H9 (cell line): ENCODE data around the gene SIPA1. TPM values are rescaled to one million over a fixed set of nuclear protein-coding genes. Genes with fewer than 3 reads are reported as not detected.

Source experiments
- DNase-seq: peaks from one replicate; pipeline ENCODE4 v3.0.0-alpha.2; 2017
- H2AFZ ChIP-seq: one replicate; pipeline ENCODE4 v1.6.1; 2013; ENCODE audit warnings: mild to moderate bottlenecking, low read length, control low read depth, moderate library complexity
- H2AK5ac ChIP-seq: 2 replicates; pipeline ENCODE4 v1.6.1; 2013; ENCODE audit warnings: low read length, control low read depth, mixed read lengths; ENCODE audit not compliant: insufficient read length
- H2BK120ac ChIP-seq: one replicate; pipeline ENCODE4 v1.6.1; 2013; ENCODE audit warnings: low read depth, mild to moderate bottlenecking, low read length, control low read depth, inconsistent platforms; ENCODE audit not compliant: poor library complexity, severe bottlenecking
- H2BK12ac ChIP-seq: 2 replicates; pipeline ENCODE4 v1.6.1; 2013; ENCODE audit warnings: low read length, control low read depth, mixed read lengths, low read depth; ENCODE audit not compliant: insufficient read length
- H2BK15ac ChIP-seq: 2 replicates; pipeline ENCODE4 v1.6.1; 2013; ENCODE audit warnings: low read depth, low read length, control low read depth
- H2BK20ac ChIP-seq: one replicate; pipeline ENCODE4 v1.6.1; 2013; ENCODE audit warnings: low read depth, mild to moderate bottlenecking, low read length, control low read depth, inconsistent platforms; ENCODE audit not compliant: poor library complexity, severe bottlenecking
- H2BK5ac ChIP-seq: 2 replicates; pipeline ENCODE4 v1.6.1; 2013; ENCODE audit warnings: low read length, control low read depth, mixed read lengths; ENCODE audit not compliant: insufficient read length
- H3K14ac ChIP-seq: 2 replicates; pipeline ENCODE4 v1.6.1; 2013; ENCODE audit warnings: low read length, control low read depth; ENCODE audit not compliant: insufficient read depth
- H3K18ac ChIP-seq: 2 replicates; pipeline ENCODE4 v1.6.1; 2013; ENCODE audit warnings: low read depth, mild to moderate bottlenecking, mixed read lengths, low read length, control low read depth; ENCODE audit not compliant: insufficient read length
- H3K23ac ChIP-seq: 2 replicates; pipeline ENCODE4 v1.6.1; 2013; ENCODE audit warnings: low read length, control low read depth, mixed read lengths, low read depth; ENCODE audit not compliant: insufficient read length
- H3K23me2 ChIP-seq: 2 replicates; pipeline ENCODE4 v1.6.1; 2013; ENCODE audit warnings: low read depth, mild to moderate bottlenecking, mixed read lengths, low read length, control low read depth; ENCODE audit not compliant: insufficient read length, poor library complexity, severe bottlenecking
- H3K27ac ChIP-seq: 2 replicates; pipeline ENCODE4 v1.5.1; 2013; ENCODE audit warnings: low read length, control low read depth, mixed read lengths, low read depth; ENCODE audit not compliant: insufficient read length
- H3K27me3 ChIP-seq: 2 replicates; pipeline ENCODE4 v1.6.1; 2013; ENCODE audit warnings: low read length, control low read depth, inconsistent platforms; ENCODE audit not compliant: insufficient read depth
- H3K4ac ChIP-seq: 2 replicates; pipeline ENCODE4 v1.6.1; 2013; ENCODE audit warnings: low read depth, mild to moderate bottlenecking, control low read depth, inconsistent platforms, low read length, moderate library complexity
- H3K4me1 ChIP-seq: 2 replicates; pipeline ENCODE4 v1.6.1; 2013; ENCODE audit warnings: low read length, control low read depth, inconsistent platforms; ENCODE audit not compliant: insufficient read depth
- H3K4me2 ChIP-seq: 2 replicates; pipeline ENCODE4 v1.6.1; 2013; ENCODE audit warnings: low read length, control low read depth, mixed read lengths; ENCODE audit not compliant: insufficient read length, insufficient read depth
- H3K56ac ChIP-seq: 2 replicates; pipeline ENCODE4 v1.6.1; 2013; ENCODE audit warnings: low read depth, mild to moderate bottlenecking, mixed read lengths, low read length, control low read depth; ENCODE audit not compliant: insufficient read length
- H3K79me1 ChIP-seq: 2 replicates; pipeline ENCODE4 v1.6.1; 2013; ENCODE audit warnings: low read depth, mild to moderate bottlenecking, moderate library complexity, low read length, control low read depth, inconsistent platforms; ENCODE audit not compliant: insufficient read depth, poor library complexity, severe bottlenecking
- H3K79me2 ChIP-seq: 2 replicates; pipeline ENCODE4 v1.6.1; 2013; ENCODE audit warnings: low read length, control low read depth, inconsistent platforms; ENCODE audit not compliant: insufficient read depth
- H3K9ac ChIP-seq: 2 replicates; pipeline ENCODE4 v1.6.1; 2013; ENCODE audit warnings: low read length, control low read depth, mixed read lengths; ENCODE audit not compliant: insufficient read length; ENCODE audit errors: extremely low read depth
- H3K9me3 ChIP-seq: one replicate; pipeline ENCODE4 v1.6.1; 2013; ENCODE audit warnings: low read depth, low read length, inconsistent platforms; ENCODE audit not compliant: control insufficient read depth
- H3T11ph ChIP-seq: one replicate; pipeline ENCODE4 v1.6.1; 2013; ENCODE audit warnings: mild to moderate bottlenecking, low read length, control low read depth, inconsistent platforms
- H4K20me1 ChIP-seq: one replicate; pipeline ENCODE4 v1.6.1; 2013; ENCODE audit not compliant: control insufficient read depth, insufficient read length, insufficient read depth
- H4K5ac ChIP-seq: 2 replicates; pipeline ENCODE4 v1.6.1; 2013; ENCODE audit warnings: low read depth, mild to moderate bottlenecking, mixed read lengths, low read length, control low read depth; ENCODE audit not compliant: insufficient read length
- H4K8ac ChIP-seq: replicated peaks from 2 replicates; pipeline ENCODE4 v1.6.1; 2013; ENCODE audit warnings: low read length, control low read depth, mixed read lengths, low read depth; ENCODE audit not compliant: insufficient read length
- H4K91ac ChIP-seq: 2 replicates; pipeline ENCODE4 v1.6.1; 2013; ENCODE audit warnings: low read depth, mild to moderate bottlenecking, moderate library complexity, mixed read lengths, low read length, control low read depth; ENCODE audit not compliant: insufficient read length
- H3K27ac Mint-ChIP-seq, 3 experiments: 2 replicates in 2 of 3; 3 replicates in 1 of 3; pipeline ENCODE4 v1.8.0; 2020 to 2021; ENCODE audit warnings: mixed read lengths in 3 of 3, mild to moderate bottlenecking in 1 of 3, moderate library complexity in 1 of 3
- H3K27me3 Mint-ChIP-seq: 2 replicates; pipeline ENCODE4 v1.8.0; 2021; ENCODE audit warnings: low read depth, mild to moderate bottlenecking, moderate library complexity, mixed read lengths
- H3K36me3 Mint-ChIP-seq, 3 experiments: 2 replicates in 2 of 3; 3 replicates in 1 of 3; pipeline ENCODE4 v1.8.0; 2020 to 2021; ENCODE audit warnings: low read depth in 3 of 3, mixed read lengths in 3 of 3; ENCODE audit not compliant: insufficient read depth in 1 of 3
- H3K4me1 Mint-ChIP-seq, 2 experiments: 2 replicates each; pipeline ENCODE4 v1.8.0; 2020; ENCODE audit warnings: mixed read lengths in 2 of 2
- H3K4me3 Mint-ChIP-seq, 2 experiments: 2 replicates in 1 of 2; 3 replicates in 1 of 2; pipeline ENCODE4 v1.8.0; 2020 to 2021; ENCODE audit warnings: mild to moderate bottlenecking in 2 of 2, mixed read lengths in 2 of 2, moderate library complexity in 1 of 2
- H3K9me3 Mint-ChIP-seq, 2 experiments: 2 replicates in 1 of 2; 3 replicates in 1 of 2; pipeline ENCODE4 v1.8.0; 2020; ENCODE audit warnings: mild to moderate bottlenecking in 2 of 2, mixed read lengths in 2 of 2, moderate library complexity in 1 of 2
- CTCF ChIP-seq: fragments of 200-600 bp; sonication (generic); conservative IDR thresholded peaks from 3 replicates; pipeline ENCODE4 v1.8.0; 2021; ENCODE audit warnings: antibody characterized with exemption, mild to moderate bottlenecking
- WGBS: extraction: QIAGEN DNeasy Blood & Tissue Kit; methylation state at CpG from one replicate; pipeline ENCODE4 v1.1.7; 2013; ENCODE audit warnings: missing lambda C conversion rate, low lambda C conversion rate, mixed read lengths; ENCODE audit not compliant: insufficient read length; ENCODE audit errors: extremely low coverage; 5-methylcytosine and 5-hydroxymethylcytosine counted together
- total RNA-seq: library from RNA; stranded (reverse); gene quantifications from 2 replicates; pipeline ENCODE4 v1.2.1, GENCODE V29; 2021

SIPA1 gene
- total RNA-seq, 1 experiment from 2014 or later = 32.0 TPM

GRCh38 chr11:65658174-65659021 is 20.5 kb downstream of the SIPA1 start:
- no peak overlapping the region for H2AFZ ChIP-seq
- no peak overlapping the region for H4K8ac ChIP-seq
- H4K20me1 ChIP-seq = no peaks in the 10 kb centered on the region
- no peak overlapping the region for H3K23ac ChIP-seq
- no peak overlapping the region for H2BK5ac ChIP-seq
- no peak overlapping the region for H2BK15ac ChIP-seq
- no peak overlapping the region for H3K4me3 Mint-ChIP-seq
- H4K5ac ChIP-seq = no peak overlapping the region
- no peak overlapping the region for H4K91ac ChIP-seq
- no peak overlapping the region for H3K9ac ChIP-seq
- no peak overlapping the region for H3K27ac ChIP-seq
- no peak overlapping the region for H3K4ac ChIP-seq
- no peak overlapping the region for H3K56ac ChIP-seq
- H3T11ph ChIP-seq = no peak overlapping the region
- H3K27me3 ChIP-seq = no peaks in the 10 kb centered on the region
- no peak for TF ChIP-seq CTCF
- H3K4me2 ChIP-seq = no peak overlapping the region
- H3K79me2 ChIP-seq = no peaks in the 10 kb centered on the region
- H2AK5ac ChIP-seq = no peak overlapping the region
- H3K36me3 Mint-ChIP-seq = peaks cover 42 to 70% (median 63%) of the 10 kb centered on the region in 3 experiments; a peak in 6 of 7 replicates
- DNase-seq = no peak
- H3K9me3 ChIP-seq = no peaks in the 10 kb centered on the region
- no peak overlapping the region for H2BK12ac ChIP-seq
- peaks cover 9% of the 10 kb centered on the region for H3K23me2 ChIP-seq
- H3K27me3 Mint-ChIP-seq = no peaks in the 10 kb centered on the region
- no peak overlapping the region for H3K14ac ChIP-seq
- no peak overlapping the region for H3K18ac ChIP-seq
- H3K4me1 Mint-ChIP-seq = peaks cover 5 to 8% of the 10 kb centered on the region in 2 experiments
- H2BK120ac ChIP-seq = no peak overlapping the region
- no CpG with 5 or more reads among the region's 21 CpGs for WGBS
- no peaks in the 10 kb centered on the region for H3K9me3 Mint-ChIP-seq
- H2BK20ac ChIP-seq = no peak overlapping the region
- no peak overlapping the region for H3K27ac Mint-ChIP-seq
- peaks cover 3% of the 10 kb centered on the region for H3K79me1 ChIP-seq
- peaks cover 3% of the 10 kb centered on the region; the same call in 1 of the 2 replicates for H3K4me1 ChIP-seq
